WERI-Rb-1 (cell line): ENCODE measurements around the gene ATP1B2.
"Not testable (repeated sequence)": the region's sequence is repeated elsewhere in the genome, so short reads cannot be mapped to it uniquely, and the experiment has no call there.

ENCODE experiments used
- DNase-seq: peaks from one replicate; pipeline ENCODE4 v3.0.0-alpha.2; 2020
- H3K27ac ChIP-seq: fragments of 250-450 bp; sonication (Bioruptor Pico); 2 replicates; pipeline ENCODE4 v1.5.1; 2020; ENCODE audit warnings: mild to moderate bottlenecking, moderate library complexity
- H3K27me3 ChIP-seq: fragments of 250-450 bp; sonication (Bioruptor Pico); 2 replicates; pipeline ENCODE4 v1.5.1; 2021; ENCODE audit warnings: mild to moderate bottlenecking, low read depth, moderate library complexity; ENCODE audit not compliant: insufficient read depth, severe bottlenecking
- H3K36me3 ChIP-seq: fragments of 250-450 bp; sonication (Bioruptor Pico); 2 replicates; pipeline ENCODE4 v1.5.1; 2020; ENCODE audit warnings: mild to moderate bottlenecking, moderate library complexity
- H3K4me3 ChIP-seq: 2 replicates; pipeline ENCODE4 v1.5.1; 2011; ENCODE audit warnings: low read depth, mild to moderate bottlenecking, control low read depth, low read length
- H3K9me3 ChIP-seq: fragments of 250-450 bp; sonication (Bioruptor Pico); 2 replicates; pipeline ENCODE4 v1.5.1; 2021; ENCODE audit warnings: mild to moderate bottlenecking, moderate library complexity; ENCODE audit not compliant: severe bottlenecking
- CTCF ChIP-seq: IDR thresholded peaks from 2 replicates; pipeline ENCODE4 v1.5.1; 2011; ENCODE audit warnings: low read depth, mild to moderate bottlenecking, control low read depth, inconsistent platforms, low read length

The ATP1B2 gene

GRCh38 chr17:7640783-7641182 is 9.9 kb upstream of the ATP1B2 start:
- Histone ChIP-seq H3K27me3 (no peaks in the 10 kb centered on the region), H3K27ac (no peak overlapping the region), H3K36me3 (no peaks in the 10 kb centered on the region), H3K9me3 (no peaks in the 10 kb centered on the region), H3K4me3 (no peak overlapping the region)
- TF ChIP-seq CTCF, result no peak
- DNase-seq, result no peak

DNA sequence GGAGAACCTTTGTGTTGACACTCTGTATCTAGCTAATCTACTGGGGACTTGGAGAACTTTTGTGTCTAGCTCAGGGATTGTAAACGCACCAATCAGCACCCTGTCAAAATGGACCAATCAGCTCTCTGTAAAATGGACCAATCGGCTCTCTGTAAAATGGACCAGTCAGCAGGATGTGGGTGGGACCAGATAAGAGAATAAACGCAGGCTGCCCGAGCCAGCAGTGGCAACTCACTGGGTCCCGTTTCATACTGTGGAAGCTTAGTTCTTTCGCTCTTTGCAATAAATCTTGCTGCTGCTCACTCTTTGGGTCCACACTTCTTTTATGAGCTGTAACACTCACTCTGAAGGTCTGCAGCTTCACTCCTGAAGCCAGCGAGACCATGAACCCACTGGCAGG is 9.1 kb upstream of the ATP1B2 start:
- not testable (repeated sequence) for H3K27ac ChIP-seq, H3K4me3 ChIP-seq, DNase-seq, H3K9me3 ChIP-seq, H3K27me3 ChIP-seq, H3K36me3 ChIP-seq

- no peak for DNase-seq
- H3K4me3 ChIP-seq, result no peak overlapping the region
- H3K36me3 ChIP-seq, result no peaks in the 10 kb centered on the region
- no peaks in the 10 kb centered on the region for H3K9me3 ChIP-seq
- no peak for TF ChIP-seq CTCF
- no peak overlapping the region for H3K27ac ChIP-seq
- H3K27me3 ChIP-seq, result no peaks in the 10 kb centered on the region
These were observed 6.0 kb upstream of the ATP1B2 start for GRCh38 chr17:7644775-7645174.

DNA sequence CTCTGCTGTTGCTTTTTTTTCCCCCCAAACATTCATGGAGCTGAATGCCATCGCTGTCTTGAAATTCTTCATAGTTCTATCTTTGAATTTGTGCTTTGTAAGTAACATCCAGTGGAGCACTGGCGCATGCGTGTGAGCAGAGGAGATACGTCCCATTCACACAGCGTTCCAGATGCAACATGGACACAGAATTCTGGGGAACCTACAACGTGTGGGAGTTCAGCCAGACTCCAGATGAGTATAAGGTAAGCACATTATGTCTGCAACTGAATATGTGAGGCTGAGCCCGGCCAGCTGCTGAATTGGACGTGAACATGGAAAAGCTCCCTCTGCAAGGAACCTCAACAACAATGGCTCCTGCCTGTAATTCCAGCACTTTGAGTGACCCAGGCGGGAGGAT is 4.3 kb upstream of the ATP1B2 start:
- H3K27ac ChIP-seq, result no peak overlapping the region
- no peaks in the 10 kb centered on the region for H3K9me3 ChIP-seq
- H3K27me3 ChIP-seq, result no peaks in the 10 kb centered on the region
- no peak overlapping the region for H3K4me3 ChIP-seq
- no peaks in the 10 kb centered on the region for H3K36me3 ChIP-seq
- TF ChIP-seq CTCF, result no peak
- no peak for DNase-seq

DNA sequence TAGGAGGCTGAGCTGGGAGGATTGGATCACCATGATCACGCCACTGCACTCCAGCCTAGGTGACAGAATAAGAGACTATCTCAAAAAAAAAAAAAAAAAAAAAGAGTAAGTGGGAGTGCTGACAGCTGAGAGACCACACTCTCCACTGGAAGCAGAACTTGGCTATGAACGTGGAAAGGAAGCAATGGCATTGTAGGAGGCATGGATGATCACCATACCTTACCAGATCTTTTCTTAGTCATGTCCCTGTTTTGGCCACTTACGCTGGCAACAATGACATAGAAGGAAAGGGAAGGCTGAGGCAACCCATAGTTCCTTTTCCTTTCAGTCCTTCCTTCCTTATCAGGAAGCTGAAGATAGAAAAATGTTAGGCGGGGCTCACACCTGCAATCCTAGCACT is 3.7 kb upstream of the ATP1B2 start:
- no peaks in the 10 kb centered on the region for H3K36me3 ChIP-seq
- no peaks in the 10 kb centered on the region for H3K27me3 ChIP-seq
- no peak for TF ChIP-seq CTCF
- no peak overlapping the region for H3K27ac ChIP-seq
- H3K9me3 ChIP-seq, result no peaks in the 10 kb centered on the region
- DNase-seq, result no peak
- no peak overlapping the region for H3K4me3 ChIP-seq

DNA sequence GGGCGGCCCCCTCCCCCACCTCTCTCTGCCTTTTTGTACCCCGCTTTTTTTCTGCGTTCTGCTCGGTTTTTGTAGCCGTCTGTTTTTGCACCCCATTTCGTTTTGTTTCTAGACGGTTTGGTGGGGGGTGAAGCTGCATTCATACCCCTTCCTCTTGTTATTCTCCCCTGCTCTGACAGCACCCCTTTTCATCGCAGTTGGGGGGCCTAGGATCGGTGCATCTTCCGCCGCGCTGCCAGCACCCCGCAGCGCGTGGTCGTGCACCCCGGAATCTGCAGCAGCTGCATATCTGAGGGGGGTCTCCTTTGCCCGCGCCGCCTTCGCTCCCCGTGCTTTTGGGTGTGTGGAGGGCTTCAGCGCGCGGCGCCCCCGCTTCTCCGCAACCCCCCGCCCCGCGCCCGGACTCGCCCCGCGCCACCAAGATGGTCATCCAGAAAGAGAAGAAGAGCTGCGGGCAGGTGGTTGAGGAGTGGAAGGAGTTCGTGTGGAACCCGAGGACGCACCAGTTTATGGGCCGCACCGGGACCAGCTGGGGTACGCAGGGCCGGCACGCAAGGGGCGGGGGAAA is 455 bp downstream of the ATP1B2 start:
- H3K27me3 ChIP-seq, result no peaks in the 10 kb centered on the region

More for the DNA sequence above, 455 bp downstream of the ATP1B2 start:
- H3K27ac ChIP-seq, result peak overlapping the region; percentile 83
- no peaks in the 10 kb centered on the region for H3K9me3 ChIP-seq
- peak overlapping the region; percentile 57 for H3K4me3 ChIP-seq
- DNase-seq, result no peak
- TF ChIP-seq CTCF, result no peak
- peaks cover 35% of the 10 kb centered on the region for H3K36me3 ChIP-seq
